Measurements from ENCODE around the gene MALRD1. TPM values are rescaled to one million over a fixed set of nuclear protein-coding genes. Genes with fewer than 3 reads are reported as not detected.

Gene MALRD1
- total RNA-seq, 4 donors from 2014 or later, result 0.94 to 4.5 (median 2.3) TPM; not detected in 1

GRCh38 chr10:19096501-19097073 is 48.0 kb downstream of the MALRD1 start:
- intact Hi-C loops (cut with DNase I), result no loop called here
- TF ChIP-seq CTCF (IDR thresholded peaks at IDR 0.05) (no peak), POLR2A (IDR thresholded peaks at IDR 0.05) (no peak)
- no peaks in the 10 kb centered on the region for H3K27me3 ChIP-seq
- H3K9me3 ChIP-seq, result no peaks in the 10 kb centered on the region
- DNase-seq, result no peak
- H3K36me3 ChIP-seq, result no peaks in the 10 kb centered on the region
- H3K4me1 ChIP-seq, result no peaks in the 10 kb centered on the region
- 45 to 59% methylated on average over 5 of the region's 5 CpGs for WGBS, 2 donors
- H3K4me3 ChIP-seq (replicated peaks in 1 of 3), result no peak overlapping the region
- no peak overlapping the region for H3K27ac ChIP-seq

DNA sequence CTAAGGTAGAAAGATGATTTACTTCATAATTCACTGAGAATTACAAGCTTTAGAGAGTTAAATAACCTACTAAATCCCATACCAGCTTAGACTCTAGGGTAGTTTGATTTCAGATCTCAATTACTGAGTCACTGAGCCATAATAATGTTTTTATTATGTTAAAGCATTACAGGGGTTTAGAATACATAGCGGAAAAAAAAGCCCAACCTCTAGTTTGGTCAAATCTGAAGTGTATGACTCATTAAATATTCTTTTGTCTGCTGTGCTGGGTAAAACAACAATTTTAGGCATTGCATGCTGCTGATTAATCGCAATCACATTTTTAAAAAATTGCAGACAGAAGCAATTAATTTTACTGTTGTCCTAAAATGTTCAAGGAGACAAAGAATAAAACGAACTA is 48.5 kb downstream of the MALRD1 start:
- no peak overlapping the region for H3K27ac ChIP-seq
- intact Hi-C loops (cut with DNase I), result no loop called here
- no peaks in the 10 kb centered on the region for H3K36me3 ChIP-seq
- H3K4me3 ChIP-seq (replicated peaks in 1 of 3), result no peak overlapping the region
- DNase-seq, result no peak
- WGBS, 2 donors, result 65 to 71% methylated on average over 3 of the region's 3 CpGs
- TF ChIP-seq POLR2A (IDR thresholded peaks at IDR 0.05) (no peak), CTCF (IDR thresholded peaks at IDR 0.05) (no peak)
- no peaks in the 10 kb centered on the region for H3K27me3 ChIP-seq
- no peaks in the 10 kb centered on the region for H3K9me3 ChIP-seq
- H3K4me1 ChIP-seq, result no peaks in the 10 kb centered on the region

DNA sequence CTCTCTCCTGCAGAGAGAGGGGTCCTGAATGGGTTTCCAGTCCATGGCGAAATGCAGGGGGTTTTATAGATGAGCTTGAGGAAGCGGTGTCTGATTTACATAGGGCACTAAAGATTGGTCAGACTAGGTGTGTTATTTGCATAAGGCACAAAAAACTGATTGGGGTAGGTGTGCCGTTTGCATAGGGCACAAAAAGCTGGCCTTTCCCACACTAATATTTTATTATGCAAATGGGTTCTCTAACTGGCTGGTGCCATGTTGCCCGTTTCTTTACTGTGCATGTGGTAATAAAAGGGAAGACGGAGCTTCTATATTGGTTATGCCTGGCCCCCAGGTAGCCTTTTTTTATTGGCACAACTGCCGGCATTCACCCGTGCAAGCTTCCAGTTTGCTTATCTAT is 50.2 kb downstream of the MALRD1 start:
- no peaks in the 10 kb centered on the region for H3K27me3 ChIP-seq

DNA sequence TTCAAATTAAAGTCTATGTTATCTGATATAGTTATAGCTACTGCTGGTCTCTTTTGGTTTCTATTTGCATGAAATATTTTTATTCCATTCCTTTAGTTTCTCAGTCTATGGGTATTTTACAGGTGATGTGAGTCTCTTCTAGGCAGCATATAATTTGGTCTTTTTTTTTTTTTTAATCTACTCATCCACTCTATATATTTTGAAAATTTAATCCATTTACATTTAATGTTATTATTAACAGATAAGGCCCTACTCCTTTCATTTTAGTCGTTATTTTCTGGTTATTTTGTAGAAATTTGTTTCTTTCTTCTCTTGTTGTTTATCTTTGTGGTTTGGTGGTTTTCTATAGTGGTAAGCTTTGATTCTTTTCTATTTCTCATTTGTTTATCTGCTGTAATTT is 58.8 kb downstream of the MALRD1 start:
- DNase-seq, result no peak
- Histone ChIP-seq H3K27ac (no peak overlapping the region), H3K4me3 (replicated peaks in 1 of 3) (no peak overlapping the region), H3K27me3 (no peaks in the 10 kb centered on the region), H3K4me1 (no peaks in the 10 kb centered on the region), H3K36me3 (no peaks in the 10 kb centered on the region), H3K9me3 (no peaks in the 10 kb centered on the region)
- TF ChIP-seq POLR2A (IDR thresholded peaks at IDR 0.05) (no peak), CTCF (IDR thresholded peaks at IDR 0.05) (no peak)
- 35 to 55% methylated on average over 1 of the region's 1 CpG for WGBS, 2 donors
- intact Hi-C loops (cut with DNase I), result no loop called here

More for the DNA sequence above, 50.2 kb downstream of the MALRD1 start:
- intact Hi-C loops (cut with DNase I), result no loop called here
- no peak overlapping the region for H3K27ac ChIP-seq
- H3K4me3 ChIP-seq (replicated peaks in 1 of 3), result no peak overlapping the region
- H3K36me3 ChIP-seq, result no peaks in the 10 kb centered on the region
- no peaks in the 10 kb centered on the region for H3K4me1 ChIP-seq
- DNase-seq, result no peak
- TF ChIP-seq CTCF (IDR thresholded peaks at IDR 0.05) (no peak), POLR2A (IDR thresholded peaks at IDR 0.05) (no peak)
- H3K9me3 ChIP-seq, result no peaks in the 10 kb centered on the region
- WGBS, 2 donors, result 85 to 89% methylated on average over 7 of the region's 7 CpGs

DNA sequence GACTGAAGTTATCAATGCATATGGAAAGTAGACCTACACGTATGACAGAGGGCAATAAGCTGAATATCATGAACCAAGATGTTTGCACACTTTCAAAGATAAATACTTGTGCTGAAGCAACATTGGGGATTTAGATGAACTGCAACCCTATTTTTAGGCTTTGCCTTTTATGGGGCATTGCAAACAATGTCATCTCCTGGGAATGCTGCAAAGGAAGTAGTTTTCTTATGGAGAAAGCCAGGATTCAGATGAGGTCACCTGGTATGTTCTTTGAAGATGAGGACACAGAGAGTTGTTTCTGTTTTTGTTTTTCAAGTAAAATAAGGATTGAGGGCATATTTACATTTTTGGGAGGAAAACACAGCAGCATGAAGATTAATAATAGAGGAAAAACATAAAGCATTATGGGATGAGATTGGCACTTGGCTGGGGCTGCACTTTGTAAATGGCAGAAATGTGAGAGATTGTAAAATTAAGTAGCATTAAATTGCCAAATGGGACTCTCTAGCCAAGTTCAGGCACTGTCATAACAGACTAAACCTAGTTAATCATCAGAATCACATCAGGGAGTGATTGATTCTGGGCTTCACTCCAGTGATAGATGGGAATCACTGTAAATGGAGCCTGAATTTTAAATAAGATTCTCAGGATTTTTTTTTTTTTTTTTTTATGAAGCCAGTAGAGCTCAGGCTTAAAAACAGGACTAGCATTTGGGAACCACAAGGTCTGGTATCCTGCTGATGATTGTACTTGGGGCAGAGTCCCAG is 63.1 kb downstream of the MALRD1 start:
- DNase-seq, result no peak
- TF ChIP-seq POLR2A (IDR thresholded peaks at IDR 0.05) (no peak), CTCF (IDR thresholded peaks at IDR 0.05) (no peak)
- intact Hi-C loops (cut with DNase I), result no loop called here
- Histone ChIP-seq H3K27ac (no peak overlapping the region), H3K4me3 (replicated peaks in 1 of 3) (no peak overlapping the region), H3K36me3 (no peaks in the 10 kb centered on the region), H3K4me1 (no peaks in the 10 kb centered on the region), H3K27me3 (no peaks in the 10 kb centered on the region), H3K9me3 (no peaks in the 10 kb centered on the region)
- WGBS, 2 donors, result 73 to 74% methylated on average over 1 of the region's 1 CpG

Measured in thyroid gland (tissue), 4 donors.